GM12891 (cell line): ENCODE measurements around the gene NKD1.

Experiments
- DNase-seq: peaks from one replicate; pipeline ENCODE4 v3.0.0; 2011; ENCODE audit warnings: low spot score; ENCODE audit not compliant: insufficient read length
- FAIRE-seq: peaks from 2 replicates; lab custom pipeline; 2011; peaks lifted over from hg19 to GRCh38; lab: Jason Lieb, UNC
- PAX5 ChIP-seq: IDR thresholded peaks from 2 replicates; pipeline ENCODE4 v1.6.1; 2011; ENCODE audit warnings: low read length, moderate library complexity, mild to moderate bottlenecking; ENCODE audit not compliant: insufficient read depth, severe bottlenecking
- POLR2A ChIP-seq: IDR thresholded peaks from 2 replicates; pipeline ENCODE4 v1.6.1; 2011; ENCODE audit warnings: low read depth, low read length, control low read depth
- POLR2AphosphoS5 ChIP-seq: IDR thresholded peaks from 2 replicates; pipeline ENCODE4 v1.6.1; 2011; ENCODE audit warnings: low read depth, low read length, control low read depth
- POU2F2 ChIP-seq: IDR thresholded peaks from 2 replicates; pipeline ENCODE4 v1.6.1; 2011; ENCODE audit warnings: low read depth, mild to moderate bottlenecking, control low read depth, low read length, moderate library complexity
- SPI1 ChIP-seq: IDR thresholded peaks from 2 replicates; pipeline ENCODE4 v1.6.1; 2011; ENCODE audit warnings: low read depth, low read length, control low read depth
- TAF1 ChIP-seq: IDR thresholded peaks from 2 replicates; pipeline ENCODE4 v1.6.1; 2011; ENCODE audit warnings: low read depth, low read length, control low read depth

Gene NKD1

DNA sequence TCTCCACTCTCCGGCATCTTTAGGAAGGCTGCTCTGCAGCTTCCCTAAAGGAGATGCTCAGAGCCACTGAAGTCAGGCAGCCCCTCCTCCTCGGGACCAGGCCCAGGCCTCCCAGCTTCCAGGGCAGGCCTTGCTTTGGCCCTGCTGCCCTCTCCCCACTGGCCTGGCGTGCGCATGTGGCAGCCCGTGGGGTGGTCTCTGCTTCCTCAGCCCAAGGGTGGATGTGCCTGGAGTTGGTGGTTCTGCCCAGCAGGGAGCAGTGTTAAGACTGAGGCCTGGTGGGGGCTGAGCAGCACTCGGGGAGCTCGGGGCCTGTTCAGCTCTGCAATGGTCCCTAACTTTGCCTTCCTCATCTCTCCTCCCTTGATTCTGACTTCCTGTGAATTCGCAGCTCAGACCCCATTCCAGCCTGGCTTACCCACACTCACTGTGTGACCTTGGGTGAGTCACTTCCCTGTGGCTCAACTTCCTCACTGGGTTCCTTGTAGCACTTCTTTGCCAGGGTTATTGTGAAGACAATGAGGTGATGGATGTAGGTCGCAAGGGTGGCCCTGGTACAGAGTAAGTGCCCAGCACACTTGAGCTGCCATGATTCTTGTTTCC lies 63.2 kb downstream of the NKD1 start:
- FAIRE-seq: no peak
- DNase-seq: no peak
- TF ChIP-seq PAX5 (no peak), SPI1 (no peak), POLR2A (no peak), POLR2AphosphoS5 (no peak), TAF1 (no peak), POU2F2 (no peak)

GRCh38 chr16:50611995-50612848 lies 64.0 kb downstream of the NKD1 start:
- TF ChIP-seq TAF1 (no peak), SPI1 (no peak), POLR2AphosphoS5 (no peak), POU2F2 (no peak), PAX5 (no peak), POLR2A (no peak)
- DNase-seq (no peak), FAIRE-seq (no peak)

GRCh38 chr16:50612849-50613198 lies 64.6 kb downstream of the NKD1 start:
- TF ChIP-seq SPI1 (no peak), POU2F2 (no peak), POLR2A (no peak), PAX5 (no peak)
- no peak for DNase-seq
- no peak for FAIRE-seq

- DNase-seq (no peak), FAIRE-seq (no peak)
- TF ChIP-seq TAF1 (no peak), POLR2AphosphoS5 (no peak), SPI1 (no peak), POLR2A (no peak), PAX5 (no peak), POU2F2 (no peak)
Observed at GRCh38 chr16:50613281-50613963, 65.2 kb downstream of the NKD1 start.

DNA sequence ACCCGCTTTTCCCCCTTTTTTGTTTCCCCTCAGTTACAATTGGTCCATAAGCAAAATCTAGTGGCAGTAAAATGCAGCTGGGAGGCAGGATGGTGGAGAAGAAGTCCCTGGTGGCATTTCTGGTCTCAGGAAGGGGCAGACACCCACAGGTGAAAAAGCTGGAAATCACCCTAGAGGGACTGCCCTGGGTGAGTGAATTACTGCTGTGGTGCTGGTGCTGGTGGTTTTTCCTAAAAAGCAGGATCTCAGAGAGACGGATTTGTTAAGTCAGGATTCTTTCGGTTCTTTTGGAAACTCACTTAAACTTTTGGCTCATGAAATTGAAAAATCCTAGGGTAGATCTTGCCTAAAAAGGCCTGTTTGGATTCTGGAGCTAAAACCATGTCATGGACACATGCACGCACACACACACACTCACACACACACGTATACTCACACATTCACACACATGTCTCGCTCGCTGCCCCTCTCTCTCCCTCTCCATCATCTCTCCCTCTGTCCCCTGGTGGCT lies 65.8 kb downstream of the NKD1 start:
- no peak for DNase-seq
- no peak for TF ChIP-seq TAF1
- TF ChIP-seq POLR2A: no peak
- no peak for TF ChIP-seq SPI1
- TF ChIP-seq PAX5: no peak
- no peak for TF ChIP-seq POLR2AphosphoS5
- no peak for TF ChIP-seq POU2F2
- peak; percentile 16 for FAIRE-seq

DNA sequence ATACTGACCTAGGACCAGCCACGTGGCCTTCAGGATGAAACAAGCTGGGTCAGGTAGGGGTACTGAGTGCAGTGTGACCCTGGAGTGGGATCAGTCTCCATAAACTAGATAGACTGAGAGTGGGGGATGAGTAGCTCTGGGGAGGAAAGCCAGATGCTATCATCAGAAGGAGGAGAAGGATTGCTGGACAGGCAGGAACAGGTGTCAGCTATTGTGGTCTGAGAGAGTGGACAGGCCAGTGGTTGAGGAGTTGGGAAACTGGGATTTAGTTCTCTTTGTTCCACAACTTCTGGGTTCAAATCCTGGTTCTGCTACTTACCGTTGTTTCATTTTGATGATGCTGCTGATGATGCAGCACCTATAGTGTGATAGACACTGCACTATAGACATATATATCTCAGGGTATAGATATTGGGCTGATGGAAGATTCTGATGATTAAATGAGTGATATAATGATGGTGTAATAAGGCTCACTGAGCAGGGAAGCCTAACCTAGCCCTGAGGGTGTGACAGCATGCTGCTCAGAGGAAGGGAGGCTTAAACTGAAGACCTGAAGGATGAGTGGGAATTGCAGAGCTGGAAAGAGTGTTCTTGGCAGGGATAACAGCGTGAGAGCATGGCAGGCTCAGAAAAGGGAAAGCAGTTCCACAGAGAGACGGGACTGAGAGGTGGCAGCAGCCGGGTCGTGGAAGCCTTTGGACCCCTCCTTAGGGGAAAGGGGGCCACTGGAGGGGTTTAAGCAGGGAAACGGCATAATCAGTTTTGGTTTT lies 66.9 kb downstream of the NKD1 start:
- no peak for TF ChIP-seq SPI1
- no peak for DNase-seq
- no peak for FAIRE-seq

- TF ChIP-seq TAF1 (no peak), SPI1 (no peak), POU2F2 (no peak), POLR2AphosphoS5 (no peak), PAX5 (no peak), POLR2A (no peak)
- FAIRE-seq (no peak), DNase-seq (no peak)
Observed at GRCh38 chr16:50615891-50616290, 67.7 kb downstream of the NKD1 start.

DNA sequence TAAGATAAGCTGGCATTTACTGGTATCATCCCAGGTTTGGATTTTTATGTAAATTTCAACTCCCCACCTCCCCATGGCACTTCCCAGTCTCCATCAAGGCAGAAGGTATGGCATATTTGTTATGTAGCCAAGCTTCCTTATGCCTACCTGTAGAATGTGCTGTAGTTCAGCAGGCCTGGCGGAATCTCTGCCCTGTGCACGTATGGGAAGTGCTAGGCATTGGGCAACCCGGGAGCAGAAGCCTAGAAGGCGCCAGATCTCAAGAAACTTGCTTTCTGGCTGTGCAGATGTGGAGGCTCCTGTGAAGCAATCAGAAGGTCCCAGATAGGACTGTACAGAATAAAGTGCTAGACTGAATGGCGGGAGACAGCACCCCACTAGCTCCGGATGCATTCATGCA lies 68.2 kb downstream of the NKD1 start:
- DNase-seq: no peak
- no peak for FAIRE-seq
- no peak for TF ChIP-seq TAF1
- TF ChIP-seq PAX5: no peak
- TF ChIP-seq POU2F2: no peak
- TF ChIP-seq POLR2A: no peak
- no peak for TF ChIP-seq POLR2AphosphoS5
- no peak for TF ChIP-seq SPI1

DNA sequence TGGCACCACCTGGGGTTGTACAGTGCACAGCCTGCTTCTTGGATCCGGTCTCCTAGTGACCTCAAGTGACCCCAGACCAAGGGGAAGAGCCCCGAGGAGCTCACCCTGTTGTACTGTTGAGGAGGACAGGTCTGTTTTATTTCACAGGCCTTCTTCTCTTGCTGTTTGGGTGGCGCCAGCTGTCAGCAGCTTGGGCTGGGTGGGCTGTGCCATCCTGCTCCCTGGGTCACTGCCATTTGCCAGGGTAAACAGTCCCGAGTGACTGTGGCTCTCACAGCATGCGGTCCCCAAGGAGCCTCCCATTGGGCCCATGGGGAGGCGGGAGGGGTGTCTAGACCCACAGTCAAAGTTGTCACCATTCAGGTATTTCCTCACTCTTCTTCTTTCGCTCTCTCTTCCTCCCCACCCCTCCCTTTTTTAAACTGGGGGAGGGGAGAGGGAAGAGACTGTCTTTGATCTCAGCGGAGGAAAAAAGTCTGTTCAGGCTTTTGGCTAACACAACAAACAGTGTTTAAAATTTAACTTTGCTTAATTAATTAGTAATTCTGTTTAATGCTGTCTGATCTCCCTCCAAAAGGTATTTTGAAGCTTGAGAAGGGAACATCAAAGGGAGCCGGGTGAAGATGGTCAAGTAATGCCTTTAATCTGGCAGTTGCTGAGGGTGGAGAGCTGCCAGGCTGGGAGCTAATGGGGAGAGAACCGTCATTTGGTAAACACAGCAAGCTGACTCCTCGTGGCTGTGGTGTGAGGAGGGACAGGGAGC lies 68.9 kb downstream of the NKD1 start:
- FAIRE-seq (no peak), DNase-seq (no peak)
- TF ChIP-seq POLR2AphosphoS5 (no peak), POU2F2 (no peak), SPI1 (no peak)
